Psoas muscle (tissue), 8 donors: ENCODE results near the gene SGMS1. TPM values are rescaled to one million over a fixed set of nuclear protein-coding genes. Genes with fewer than 3 reads are reported as not detected.

Experiments
- ATAC-seq, 4 donors: fragments of 200-7000 bp; cut with Tn5 transposase; one replicate each; pipeline ENCODE4 v1.9.1; 2020; ENCODE audit warnings: moderate library complexity in 3 of 4, mild to moderate bottlenecking in 2 of 4
- DNase-seq, 2 donors: peaks; one replicate each; pipeline ENCODE4 v3.0.0-alpha.2; 2020
- H3K27ac ChIP-seq: fragments of 200-600 bp; one replicate; pipeline ENCODE4 v1.8.0; 2022
- H3K27me3 ChIP-seq, 3 donors: fragments of 200-600 bp in 1 of 3; one replicate each; pipeline versions ENCODE4 v1.6.1 to v1.8.0; 2013 to 2022; ENCODE audit warnings: low read length in 2 of 3, mild to moderate bottlenecking in 2 of 3, moderate library complexity in 1 of 3; ENCODE audit not compliant: insufficient read depth in 3 of 3
- H3K36me3 ChIP-seq, 2 donors: fragments of 200-600 bp in 1 of 2; one replicate each; pipeline versions ENCODE4 v1.6.1 to v1.8.0; 2013 to 2022; ENCODE audit warnings: low read depth in 1 of 2, mild to moderate bottlenecking in 1 of 2, moderate library complexity in 1 of 2; ENCODE audit not compliant: insufficient read depth in 1 of 2
- H3K4me1 ChIP-seq: fragments of 200-600 bp; one replicate; pipeline ENCODE4 v1.8.0; 2022
- H3K4me3 ChIP-seq: fragments of 200-600 bp; one replicate; pipeline ENCODE4 v1.8.0; 2022; ENCODE audit warnings: mild to moderate bottlenecking
- H3K9me3 ChIP-seq: fragments of 200-600 bp; one replicate; pipeline ENCODE4 v1.8.0; 2022
- CTCF ChIP-seq: fragments of 200-600 bp; IDR thresholded peaks from one replicate; pipeline ENCODE4 v1.8.0; 2022; ENCODE audit warnings: antibody characterized with exemption
- WGBS, 3 donors: extraction: QIAGEN DNeasy Blood & Tissue Kit; methylation state at CpG; one replicate each; pipeline versions ENCODE4 v1.1.6 to v1.1.7; 2013; 5-methylcytosine and 5-hydroxymethylcytosine counted together
- intact Hi-C, 2 donors: fragments of 100-400 bp; cut with DNase I; formaldehyde crosslinking; loops; one replicate each; pipeline versions ENCODE4 v1.11.0 to v1.14.2; 2022
- polyA plus RNA-seq, 3 donors: library from polyadenylated mRNA; stranded (reverse); fragments of 200-250 nt; gene quantifications; one replicate each; pipeline ENCODE4 v1.2.3, GENCODE V29; 2013
- total RNA-seq, 4 donors: library from RNA; stranded (reverse); fragmentation: NEBNext Ultra II Directional in 2 of 4; extraction: Animal tissue kit (Norgen Biotek cat#: 25700) in 2 of 4; gene quantifications; one replicate each; pipeline versions ENCODE4 v1.2.1 to v1.2.4, GENCODE V29; 2021 to 2023
- donor health status: healthy with polysubstance abuse.
- donor health status: DM: no; HTN: no; CAD: no; lungs with moderate emphysema.
- donor health status: Bipolar disorder and iron deficiency.
- donor health status: healthy.
- donor health status: DM: yes; HTN: yes; CAD: no.
- donor health status: DM: no; HTN: no; CAD: no.
- donor health status: DM: no; HTN: no; CAD: no.
- donor health status: DM: yes; HTN: yes; CAD: no.

Gene SGMS1
- total and polyA plus RNA-seq, 7 donors, result 6.2 to 16.7 (median 11.3) TPM

GRCh38 chr10:50385624-50386023, 238.1 kb downstream of the SGMS1 start:
- Histone ChIP-seq H3K4me3 (no peak overlapping the region), H3K9me3 (no peaks in the 10 kb centered on the region), H3K4me1 (peaks cover 37% of the 10 kb centered on the region), H3K36me3 (no peaks in the 10 kb centered on the region), H3K27ac (peak overlapping the region; percentile 71), H3K27me3 (no peaks in the 10 kb centered on the region)
- ATAC-seq (peak in 1 of 4 donors; percentile 36), DNase-seq (peak; percentile 18 to 68)
- WGBS, 3 donors, result 23 to 41% (median 34%) methylated on average over 2 of the region's 2 CpGs
- intact Hi-C loops, result loop anchor here in 1 of 2 donors (10.0 kb wide), 1 partner anchor 239 kb away; the partner anchor contains the start of gene SGMS1
- TF ChIP-seq CTCF, result no peak

GRCh38 chr10:50384898-50385297, 238.9 kb downstream of the SGMS1 start:
- intact Hi-C loops, result loop anchor here in 1 of 2 donors (10.0 kb wide), 1 partner anchor 240 kb away; the partner anchor contains the start of gene SGMS1

GRCh38 chr10:50384238-50384637, 239.5 kb downstream of the SGMS1 start:
- H3K4me3 ChIP-seq, result no peak overlapping the region
- no peaks in the 10 kb centered on the region for H3K9me3 ChIP-seq
- H3K36me3 ChIP-seq, result no peaks in the 10 kb centered on the region
- DNase-seq (no peak), ATAC-seq (no peak)
- peaks cover 49% of the 10 kb centered on the region for H3K4me1 ChIP-seq
- H3K27ac ChIP-seq, result peak overlapping the region; percentile 71
- no peaks in the 10 kb centered on the region for H3K27me3 ChIP-seq
- intact Hi-C loops, result loop anchor here in 1 of 2 donors (10.0 kb wide), 1 partner anchor 241 kb away; the partner anchor contains the start of gene SGMS1
- TF ChIP-seq CTCF, result no peak

More at GRCh38 chr10:50384898-50385297, 238.9 kb downstream of the SGMS1 start:
- Histone ChIP-seq H3K4me3 (no peak overlapping the region), H3K36me3 (no peaks in the 10 kb centered on the region), H3K9me3 (no peaks in the 10 kb centered on the region), H3K27me3 (no peaks in the 10 kb centered on the region), H3K4me1 (peaks cover 42% of the 10 kb centered on the region), H3K27ac (peak overlapping the region; percentile 71)
- ATAC-seq (no peak), DNase-seq (no peak)
- WGBS, 3 donors, result 68 to 72% (median 68%) methylated on average over 2 of the region's 2 CpGs
- TF ChIP-seq CTCF, result no peak

- peak; percentile 85 to 96 (median 92) for ATAC-seq
- no peaks in the 10 kb centered on the region for H3K9me3 ChIP-seq
- H3K36me3 ChIP-seq, result no peaks in the 10 kb centered on the region
- no peaks in the 10 kb centered on the region for H3K27me3 ChIP-seq
- TF ChIP-seq CTCF, result no peak
- no peak for DNase-seq
- H3K4me1 ChIP-seq, result peaks cover 49% of the 10 kb centered on the region
- peak overlapping the region; percentile 71 for H3K27ac ChIP-seq
- no peak overlapping the region for H3K4me3 ChIP-seq
- WGBS, 3 donors, result 10 to 16% (median 12%) methylated on average over 4 of the region's 4 CpGs
- intact Hi-C loops, result loop anchor here in 1 of 2 donors (10.0 kb wide), 1 partner anchor 242 kb away; the partner anchor contains the start of gene SGMS1
These were observed 241.2 kb downstream of the SGMS1 start for GRCh38 chr10:50382576-50383023.

GRCh38 chr10:50381642-50382041, 242.1 kb downstream of the SGMS1 start:
- no peaks in the 10 kb centered on the region for H3K9me3 ChIP-seq
- H3K27me3 ChIP-seq, result no peaks in the 10 kb centered on the region
- TF ChIP-seq CTCF, result no peak
- H3K36me3 ChIP-seq, result no peaks in the 10 kb centered on the region
- intact Hi-C loops, result loop anchor here in 1 of 2 donors (10.0 kb wide), 1 partner anchor 243 kb away; the partner anchor contains the start of gene SGMS1
- 21 to 38% (median 28%) methylated on average over 3 of the region's 3 CpGs for WGBS, 3 donors
- H3K4me3 ChIP-seq, result no peak overlapping the region
- ATAC-seq (peak in 1 of 4 donors; percentile 24), DNase-seq (no peak)
- peaks cover 49% of the 10 kb centered on the region for H3K4me1 ChIP-seq
- peak overlapping the region; percentile 71 for H3K27ac ChIP-seq
